Activated CD4-positive, alpha-beta T cell treated with anti-CD3 and anti-CD28 coated beads for 36 hours (primary cell): ENCODE data around the gene GAL3ST2. TPM values are rescaled to one million over a fixed set of nuclear protein-coding genes. Genes with fewer than 3 reads are reported as not detected.
A peak's percentile ranks its signal among the peaks of the same experiment; 100 is the strongest.
"Not testable (repeated sequence)": the region's sequence is repeated elsewhere in the genome, so short reads cannot be mapped to it uniquely, and the experiment has no call there.

ENCODE experiments used
- ATAC-seq: fragments of 200-7000 bp; cut with Tn5 transposase; one replicate; pipeline ENCODE4 v1.10.0; 2021; ENCODE audit warnings: mild to moderate bottlenecking, moderate library complexity
- CTCF ChIA-PET: fragments of 350-600 bp; sonication (Branson Sonifier 250); formaldehyde crosslinking; loops from one replicate; lab custom pipeline; 2021; ENCODE audit warnings: antibody characterized with exemption; lab: Charles Lee
- POLR2A ChIA-PET: fragments of 350-600 bp; sonication (Branson Sonifier 250); formaldehyde crosslinking; loops from one replicate; lab custom pipeline; 2021; ENCODE audit warnings: antibody characterized with exemption, inconsistent platforms; lab: Charles Lee
- DNase-seq: peaks from one replicate; pipeline ENCODE4 v3.0.0-alpha.2; 2020
- H3K27ac Mint-ChIP-seq: one replicate; pipeline ENCODE4 v1.8.0; 2021; ENCODE audit warnings: mixed read lengths
- H3K27me3 Mint-ChIP-seq: one replicate; pipeline ENCODE4 v1.8.0; 2021; ENCODE audit warnings: mixed read lengths
- H3K36me3 Mint-ChIP-seq: one replicate; pipeline ENCODE4 v1.8.0; 2021; ENCODE audit warnings: low read depth, mixed read lengths
- H3K4me1 Mint-ChIP-seq: one replicate; pipeline ENCODE4 v1.8.0; 2021; ENCODE audit warnings: mixed read lengths
- H3K4me3 Mint-ChIP-seq: one replicate; pipeline ENCODE4 v1.8.0; 2021; ENCODE audit warnings: mild to moderate bottlenecking, moderate library complexity, mixed read lengths
- H3K9me3 Mint-ChIP-seq: one replicate; pipeline ENCODE4 v1.8.0; 2021; ENCODE audit warnings: low read depth, mixed read lengths
- intact Hi-C, 2 experiments: fragments of 100-400 bp; cut with DNase I in 1 of 2; cut with micrococcal nuclease in 1 of 2; formaldehyde crosslinking; loops; one replicate each; pipeline versions ENCODE4 v1.14.2 to v1.15.1; 2022 to 2024; cut with DNase I, micrococcal nuclease
- total RNA-seq, 2 experiments: library from RNA; stranded (reverse); gene quantifications; one replicate each; pipeline ENCODE4 v1.2.3, GENCODE V29; 2021

GAL3ST2 gene
- total RNA-seq, 2 experiments from 2014 or later, result 0.94 to 1.0 TPM

DNA sequence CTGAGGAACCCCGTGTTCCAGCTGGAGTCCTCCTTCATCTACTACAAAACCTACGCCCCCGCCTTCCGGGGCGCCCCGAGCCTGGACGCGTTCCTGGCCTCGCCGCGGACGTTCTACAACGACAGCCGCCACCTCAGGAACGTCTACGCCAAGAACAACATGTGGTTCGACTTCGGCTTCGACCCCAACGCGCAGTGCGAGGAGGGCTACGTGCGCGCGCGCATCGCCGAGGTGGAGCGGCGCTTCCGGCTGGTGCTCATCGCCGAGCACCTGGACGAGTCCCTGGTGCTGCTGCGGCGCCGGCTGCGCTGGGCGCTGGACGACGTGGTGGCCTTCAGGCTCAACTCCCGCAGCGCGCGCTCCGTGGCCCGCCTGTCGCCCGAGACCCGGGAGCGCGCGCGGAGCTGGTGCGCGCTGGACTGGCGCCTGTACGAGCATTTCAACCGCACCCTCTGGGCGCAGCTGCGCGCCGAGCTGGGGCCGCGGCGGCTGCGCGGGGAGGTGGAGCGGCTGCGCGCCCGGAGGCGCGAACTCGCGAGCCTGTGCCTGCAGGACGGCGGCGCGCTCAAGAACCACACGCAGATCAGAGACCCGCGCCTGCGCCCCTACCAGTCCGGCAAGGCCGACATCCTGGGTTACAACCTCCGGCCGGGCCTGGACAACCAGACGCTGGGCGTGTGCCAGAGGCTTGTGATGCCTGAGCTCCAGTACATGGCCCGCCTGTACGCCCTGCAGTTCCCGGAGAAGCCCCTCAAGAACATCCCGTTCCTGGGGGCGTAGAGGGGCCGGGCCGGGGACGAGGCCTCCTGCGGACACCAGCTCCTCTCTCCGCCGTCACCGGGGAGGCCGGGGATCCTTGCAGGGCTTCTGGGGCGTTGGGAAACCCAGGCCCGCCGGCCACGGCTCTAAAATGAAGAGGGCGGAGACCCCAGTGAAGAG is 27.0 kb downstream of the GAL3ST2 start:
- ATAC-seq (peak; percentile 76), DNase-seq (peak; percentile 69)
- peaks cover 7% of the 10 kb centered on the region for H3K4me1 Mint-ChIP-seq
- peaks cover 6% of the 10 kb centered on the region for H3K27me3 Mint-ChIP-seq
- H3K9me3 Mint-ChIP-seq, result no peaks in the 10 kb centered on the region
- intact Hi-C loops, result loop anchor here in 1 of 2 experiments (2.0 to 5.0 kb wide), 3 partner anchors 41 to 69 kb away; partner anchors contain the start of genes D2HGDH and PDCD1
- POLR2A ChIA-PET, result interaction anchor here (0.6 kb wide), 1 partner anchor 41 kb away, joined by 4 read pairs; no protein-coding TSS in a partner anchor
- peak overlapping the region; percentile 58 for H3K4me3 Mint-ChIP-seq
- no peaks in the 10 kb centered on the region for H3K36me3 Mint-ChIP-seq
- CTCF ChIA-PET, result interaction anchor here (1.4 kb wide), 1 partner anchor 41 kb away, joined by 4 read pairs; no protein-coding TSS in a partner anchor
- peak overlapping the region; percentile 12 for H3K27ac Mint-ChIP-seq

DNA sequence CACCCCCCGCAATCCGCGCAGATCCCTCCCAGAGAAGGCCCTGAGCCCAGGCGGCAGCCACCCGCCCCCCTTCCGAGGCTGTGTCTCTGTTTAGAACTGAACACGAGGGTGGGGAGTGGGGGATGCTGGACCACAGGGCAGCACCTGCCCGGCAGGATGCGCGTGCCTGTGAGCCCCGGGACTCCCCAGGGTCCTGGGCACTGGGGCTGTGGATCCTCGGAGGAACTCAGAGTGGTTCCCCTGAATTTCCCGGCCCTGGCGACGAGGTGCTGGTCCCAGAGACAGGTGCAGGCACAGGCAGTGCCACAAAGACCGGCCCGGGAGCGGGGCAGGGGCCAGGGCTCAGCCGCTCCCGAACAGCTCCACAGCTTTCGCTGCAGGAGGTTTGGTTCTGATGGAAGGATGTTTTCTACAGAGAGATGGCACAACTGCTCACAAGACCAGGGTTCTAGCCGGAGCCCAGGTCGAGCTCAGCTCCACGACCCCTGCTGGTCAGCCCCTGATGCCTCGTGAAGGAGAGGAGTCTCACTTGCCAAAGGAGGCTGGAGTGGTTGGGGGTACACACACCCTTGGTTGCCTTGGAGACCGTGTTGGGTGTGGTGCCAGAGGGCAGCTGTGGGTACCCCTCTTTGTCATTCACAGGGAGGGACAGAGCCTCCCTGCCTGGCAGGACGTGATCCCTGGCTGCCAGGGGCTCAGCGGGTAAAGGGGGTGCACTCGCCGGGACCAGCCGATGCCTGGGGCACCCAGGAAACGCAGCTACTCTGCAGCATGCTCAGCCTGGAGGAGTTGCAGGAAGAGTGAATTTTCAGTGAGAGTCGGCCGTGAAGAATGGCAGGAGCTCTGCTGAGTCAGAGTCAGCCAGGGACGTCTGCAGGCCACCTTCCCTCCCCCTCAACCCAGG is 28.0 kb downstream of the GAL3ST2 start:
- CTCF ChIA-PET, result interaction anchor here (0.8 to 1.4 kb wide), 2 partner anchors 40 to 64 kb away, joined by 4 read pairs; no protein-coding TSS in a partner anchor
- POLR2A ChIA-PET, result interaction anchor here (0.6 kb wide), 1 partner anchor 130 kb away, joined by 3 read pairs; no protein-coding TSS in a partner anchor

DNA sequence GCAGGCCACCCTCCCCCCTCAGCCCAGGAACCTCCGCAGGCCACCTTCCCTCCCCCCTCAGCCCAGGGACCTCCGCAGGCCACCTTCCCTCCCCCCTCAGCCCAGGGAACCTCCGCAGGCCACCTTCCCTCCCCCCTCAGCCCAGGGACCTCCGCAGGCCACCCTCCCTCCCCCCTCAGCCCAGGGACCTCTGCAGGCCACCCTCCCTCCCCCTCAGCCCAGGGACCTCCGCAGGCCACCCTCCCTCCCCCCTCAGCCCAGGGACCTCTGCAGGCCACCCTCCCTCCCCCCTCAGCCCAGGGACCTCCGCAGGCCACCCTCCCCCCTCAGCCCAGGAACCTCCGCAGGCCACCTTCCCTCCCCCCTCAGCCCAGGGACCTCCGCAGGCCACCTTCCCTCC is 29.6 kb downstream of the GAL3ST2 start:
- H3K9me3 Mint-ChIP-seq, ATAC-seq, H3K27me3 Mint-ChIP-seq, H3K27ac Mint-ChIP-seq, H3K36me3 Mint-ChIP-seq, CTCF ChIA-PET, H3K4me1 Mint-ChIP-seq, intact Hi-C loops, H3K4me3 Mint-ChIP-seq, POLR2A ChIA-PET, DNase-seq: not testable (repeated sequence)

More for the DNA sequence above, 28.0 kb downstream of the GAL3ST2 start:
- DNase-seq (peak; percentile 39), ATAC-seq (peak; percentile 28)
- peak overlapping the region; percentile 50 for H3K4me3 Mint-ChIP-seq
- no peaks in the 10 kb centered on the region for H3K36me3 Mint-ChIP-seq
- intact Hi-C loops, result loop anchor here in 1 of 2 experiments (5.0 kb wide), 2 partner anchors 42 to 53 kb away; partner anchors contain the start of gene PDCD1
- no peak overlapping the region for H3K27ac Mint-ChIP-seq
- H3K27me3 Mint-ChIP-seq, result peaks cover 6% of the 10 kb centered on the region
- peaks cover 7% of the 10 kb centered on the region for H3K4me1 Mint-ChIP-seq
- H3K9me3 Mint-ChIP-seq, result no peaks in the 10 kb centered on the region

DNA sequence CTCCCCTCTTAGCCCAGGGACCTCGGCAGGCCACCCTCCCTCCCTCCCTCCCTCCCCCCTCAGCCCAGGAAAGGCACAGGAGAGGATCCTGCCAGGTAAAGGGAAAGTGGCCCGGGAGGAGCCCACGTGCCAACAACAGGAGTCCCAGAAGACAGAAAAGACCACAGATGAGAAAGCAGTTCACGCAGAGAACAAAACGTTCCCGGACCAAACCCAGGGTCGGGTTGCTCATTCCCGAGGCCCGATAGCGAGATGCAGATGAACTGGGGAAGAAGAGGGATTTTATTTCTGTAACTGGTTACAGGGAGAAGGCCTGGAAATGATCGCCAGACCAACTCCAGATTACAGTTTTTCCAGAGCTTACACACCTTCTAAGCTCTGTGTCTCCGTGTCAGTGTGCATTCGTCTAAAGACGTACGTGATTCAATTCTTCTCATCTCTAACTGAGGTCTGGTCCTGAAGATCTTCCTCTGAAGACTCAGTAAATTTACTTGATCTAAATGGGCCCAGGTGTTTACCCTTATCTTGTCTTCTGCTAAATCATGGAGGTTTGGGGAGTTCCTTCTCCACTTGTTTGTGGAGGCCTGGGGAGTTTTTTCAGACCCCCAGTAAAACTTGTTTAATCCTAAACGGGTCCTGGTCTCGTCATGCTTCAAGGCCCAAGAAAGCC is 31.6 kb downstream of the GAL3ST2 start:
- Mint-ChIP-seq H3K9me3 (no peaks in the 10 kb centered on the region), H3K36me3 (no peaks in the 10 kb centered on the region), H3K27ac (no peak overlapping the region), H3K27me3 (peaks cover 6% of the 10 kb centered on the region), H3K4me3 (no peak overlapping the region), H3K4me1 (peaks cover 7% of the 10 kb centered on the region)
- ChIA-PET CTCF (interaction anchor here (0.6 kb wide), 2 partner anchors 9 to 14 kb away, joined by 3 read pairs; no protein-coding TSS in a partner anchor), POLR2A (interaction anchor here (0.6 kb wide), 1 partner anchor 77 kb away, joined by 3 read pairs; no protein-coding TSS in a partner anchor)
- intact Hi-C loops, result no loop called here
- no peak for DNase-seq
- no peak for ATAC-seq

DNA sequence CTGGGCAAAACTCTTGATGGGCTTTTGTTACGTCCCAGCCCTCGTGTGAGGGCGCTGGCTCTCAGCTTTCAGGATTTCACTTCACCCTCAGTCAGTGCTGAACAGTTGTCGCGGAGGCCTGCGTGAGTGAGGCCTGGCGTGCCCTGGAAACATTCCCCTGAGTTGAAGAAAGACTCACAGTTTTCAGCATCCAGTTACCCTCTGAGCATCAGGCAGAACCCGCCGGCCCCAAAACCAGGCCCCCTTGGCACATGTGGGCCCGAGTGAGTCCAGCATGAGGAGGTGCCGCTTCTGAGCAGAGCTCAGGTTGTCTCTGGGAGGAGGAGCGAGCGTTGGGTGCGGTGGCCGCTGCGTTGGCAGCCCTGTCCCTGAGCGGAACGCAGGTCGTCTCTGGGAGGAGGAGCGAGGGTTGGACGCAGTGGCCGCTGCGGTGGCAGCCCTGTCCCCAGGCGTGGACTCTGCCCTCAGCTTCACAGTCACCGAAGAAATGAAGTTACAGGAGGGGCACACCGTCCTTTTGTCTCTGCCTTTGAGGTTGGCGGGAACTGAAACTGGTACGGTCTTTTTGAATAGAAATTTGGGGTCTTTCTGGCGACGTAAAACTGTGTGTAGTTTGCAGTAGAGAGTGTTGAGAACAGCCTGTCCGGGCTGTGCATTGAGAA is 32.2 kb downstream of the GAL3ST2 start, which contains the start of gene NEU4:
NEU4 (plus strand) TSS at position 473 of the 662 bp plus-strand sequence. CDS start 5,292 bp downstream, outside the sequence.
- Mint-ChIP-seq H3K9me3 (no peaks in the 10 kb centered on the region), H3K4me3 (no peak within 1 kb of the TSS), H3K36me3 (no peaks in the 10 kb centered on the region), H3K27me3 (peaks cover 3% of the 10 kb centered on the region), H3K4me1 (peaks cover 4% of the 10 kb centered on the region), H3K27ac (no peak within 1 kb of the TSS)
- intact Hi-C loops, result no loop called here
- ATAC-seq, result no peak
- POLR2A ChIA-PET, result interaction anchor here (0.6 to 0.7 kb wide), 2 partner anchors 78 to 140 kb away, joined by 3 read pairs; no protein-coding TSS in a partner anchor
- no peak for DNase-seq
- CTCF ChIA-PET, result no interaction called here

DNA sequence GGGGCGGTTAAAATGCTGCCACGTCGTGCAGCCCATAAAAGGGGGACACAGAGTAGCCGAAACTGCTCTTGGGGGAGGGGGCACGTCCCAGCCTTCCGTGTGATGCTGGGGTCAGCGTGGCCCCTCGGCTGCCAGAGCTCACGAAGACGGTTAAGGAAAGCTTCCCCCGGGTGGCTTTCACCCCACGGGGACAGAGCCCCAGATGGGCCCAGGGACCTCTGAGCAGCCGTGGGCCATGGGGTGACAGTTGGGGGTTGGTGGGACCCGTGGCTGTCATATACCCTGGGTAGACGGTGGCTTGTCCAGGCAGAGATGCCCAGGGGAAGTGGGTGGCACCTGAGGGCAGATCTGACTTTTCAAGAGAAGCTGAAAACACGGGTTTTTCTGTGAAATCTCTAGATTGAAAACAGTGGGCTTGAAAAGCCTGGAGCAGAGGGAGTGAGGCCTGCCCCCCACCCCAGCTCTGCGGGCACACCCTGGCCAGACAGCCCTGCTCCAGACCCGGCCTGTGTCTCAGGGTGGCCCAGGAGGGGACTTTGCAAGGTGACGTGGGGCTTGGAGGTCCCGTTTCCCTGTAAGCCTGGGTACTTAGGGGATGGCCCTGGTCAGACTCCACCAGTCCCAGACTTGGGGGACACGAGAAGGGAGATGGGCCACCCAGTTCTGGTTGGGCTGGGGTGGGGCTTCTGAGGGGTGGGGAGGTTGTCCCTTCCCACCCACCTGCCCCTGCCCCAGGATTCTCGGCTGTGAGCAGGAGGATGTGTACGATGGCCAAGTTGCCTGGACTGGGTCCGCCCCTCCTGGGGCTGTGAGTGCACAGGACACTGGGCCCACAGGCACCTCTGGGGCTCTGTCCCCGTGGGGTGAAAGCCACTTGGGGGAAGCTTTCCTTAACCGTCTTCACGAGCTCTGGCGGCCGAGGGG is 33.0 kb downstream of the GAL3ST2 start:
- DNase-seq (no peak), ATAC-seq (no peak)
- H3K27ac Mint-ChIP-seq, result no peak overlapping the region
- H3K4me1 Mint-ChIP-seq, result peaks cover 3% of the 10 kb centered on the region
- intact Hi-C loops, result no loop called here
- ChIA-PET POLR2A (interaction anchor here (0.7 kb wide), 1 partner anchor 141 kb away, joined by 3 read pairs; no protein-coding TSS in a partner anchor), CTCF (no interaction called here)
- H3K4me3 Mint-ChIP-seq, result no peak overlapping the region
- no peaks in the 10 kb centered on the region for H3K36me3 Mint-ChIP-seq
- H3K9me3 Mint-ChIP-seq, result no peaks in the 10 kb centered on the region
- H3K27me3 Mint-ChIP-seq, result peaks cover 3% of the 10 kb centered on the region

DNA sequence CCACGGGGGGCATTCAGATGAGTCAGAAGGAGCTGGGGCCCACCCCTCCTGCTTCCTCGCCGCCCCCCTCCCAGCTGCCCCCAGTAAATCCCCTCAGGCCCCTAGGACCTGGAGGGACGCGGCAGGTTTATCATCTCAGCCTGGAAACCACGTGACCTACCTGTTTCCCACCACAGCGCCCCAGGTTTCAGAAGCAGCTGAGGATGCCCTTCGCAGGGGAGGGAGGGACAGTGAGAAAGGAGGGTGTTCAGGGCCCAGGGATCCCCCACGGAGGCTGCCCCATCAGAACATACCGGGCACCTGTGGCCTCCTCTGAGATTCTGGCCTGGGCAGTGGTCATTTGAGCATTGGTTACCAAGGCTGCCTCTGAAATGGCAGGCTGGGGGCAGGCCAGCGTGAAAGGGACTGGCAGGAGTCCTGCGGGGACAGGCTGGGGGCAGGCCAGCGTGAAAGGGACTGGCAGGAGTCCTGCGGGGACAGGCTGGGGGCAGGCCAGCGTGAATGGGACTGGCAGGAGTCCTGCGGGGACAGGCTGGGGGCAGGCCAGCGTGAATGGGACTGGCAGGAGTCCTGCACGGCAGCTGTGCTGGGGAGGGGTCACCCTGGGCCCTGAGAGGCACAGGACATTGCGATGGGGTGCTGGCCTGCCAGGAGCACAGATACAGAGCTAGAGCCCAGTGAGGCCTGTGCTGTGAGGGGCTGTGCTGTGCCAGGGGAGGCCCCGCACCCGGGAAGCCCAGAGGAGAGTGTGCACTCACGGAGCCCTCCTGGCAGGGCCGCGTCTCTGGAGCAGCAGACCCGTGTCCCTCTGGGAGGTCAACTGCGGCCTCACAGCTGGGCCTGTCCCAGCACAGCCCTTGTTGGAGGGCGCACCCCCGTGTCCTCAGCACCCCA is 33.9 kb downstream of the GAL3ST2 start:
- Mint-ChIP-seq H3K27ac (no peak overlapping the region), H3K4me1 (no peaks in the 10 kb centered on the region), H3K4me3 (no peak overlapping the region), H3K27me3 (peaks cover 3% of the 10 kb centered on the region), H3K9me3 (no peaks in the 10 kb centered on the region), H3K36me3 (no peaks in the 10 kb centered on the region)
- ChIA-PET POLR2A (no interaction called here), CTCF (no interaction called here)
- peak; percentile 7 for ATAC-seq
- no peak for DNase-seq
- intact Hi-C loops, result no loop called here

DNA sequence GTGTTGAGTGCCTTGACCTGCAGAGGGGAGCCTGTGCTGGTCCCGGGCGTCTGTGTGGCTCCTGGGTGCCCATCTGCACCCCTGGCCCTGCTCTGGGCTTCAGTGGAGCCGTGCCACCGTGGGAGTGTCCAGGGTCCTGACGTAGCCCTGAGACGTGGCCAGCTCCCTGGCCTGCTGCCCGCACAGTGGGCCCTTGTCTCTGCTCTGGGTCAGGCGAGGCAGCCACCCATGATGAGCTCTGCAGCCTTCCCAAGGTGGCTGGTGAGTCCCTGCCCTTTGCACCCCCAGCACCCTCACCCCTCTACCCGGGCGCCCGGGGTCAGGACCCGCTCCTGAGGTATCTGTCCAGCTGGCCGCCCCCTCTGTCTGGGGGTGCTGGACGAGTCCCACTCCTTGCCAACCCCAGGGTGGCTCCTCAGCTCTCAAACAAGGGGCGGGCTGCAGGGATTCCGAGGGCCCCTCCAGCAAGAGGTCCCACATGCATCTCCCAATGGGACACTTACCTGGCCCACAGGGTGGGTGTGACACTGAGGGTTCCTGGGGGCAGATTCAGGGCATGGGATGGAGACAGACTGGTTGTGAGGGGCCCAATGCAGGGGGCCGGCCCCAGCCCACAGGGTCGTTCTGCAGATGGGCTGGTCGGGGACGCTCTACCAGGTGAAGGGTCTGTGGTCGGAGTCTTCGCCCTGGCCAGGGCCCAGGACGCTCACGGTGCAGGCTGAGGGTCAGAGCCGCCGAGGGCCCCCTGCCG is 34.8 kb downstream of the GAL3ST2 start:
- CTCF ChIA-PET, result no interaction called here
- DNase-seq (no peak), ATAC-seq (no peak)
- peaks cover 3% of the 10 kb centered on the region for H3K27me3 Mint-ChIP-seq
- POLR2A ChIA-PET, result no interaction called here
- no peak overlapping the region for H3K4me3 Mint-ChIP-seq
- no peaks in the 10 kb centered on the region for H3K36me3 Mint-ChIP-seq
- intact Hi-C loops, result no loop called here
- H3K27ac Mint-ChIP-seq, result no peak overlapping the region
- no peaks in the 10 kb centered on the region for H3K4me1 Mint-ChIP-seq
- H3K9me3 Mint-ChIP-seq, result no peaks in the 10 kb centered on the region
